Gastroesophageal sphincter (tissue), 4 donors: ENCODE results near the gene IFFO2. TPM values are rescaled to one million over a fixed set of nuclear protein-coding genes. Genes with fewer than 3 reads are reported as not detected.
A peak's percentile ranks its signal among the peaks of the same experiment; 100 is the strongest.

ENCODE experiments used
- ATAC-seq: fragments of 150-250 bp; one replicate; pipeline ENCODE4 v1.9.1; 2016; ENCODE audit warnings: mild to moderate bottlenecking, moderate library complexity
- H3K27ac ChIP-seq, 4 donors: fragments of 200-600 bp; sonication (generic) in 3 of 4; 1 replicate in 3 of 4; 2 replicates in 1 of 4; pipeline ENCODE4 v1.5.1; 2016 to 2019
- H3K27me3 ChIP-seq: fragments of 200-600 bp; sonication (generic); one replicate; pipeline ENCODE4 v1.5.1; 2019
- H3K36me3 ChIP-seq, 2 donors: fragments of 200-600 bp; sonication (generic); one replicate each; pipeline ENCODE4 v1.5.1; 2019; ENCODE audit warnings: control low read depth in 1 of 2
- H3K4me1 ChIP-seq, 3 donors: fragments of 200-600 bp; sonication (generic); 1 replicate in 2 of 3; 2 replicates in 1 of 3; pipeline ENCODE4 v1.5.1; 2016 to 2019; ENCODE audit warnings: control low read depth in 2 of 3
- H3K4me3 ChIP-seq, 2 donors: fragments of 200-600 bp; sonication (generic); one replicate each; pipeline ENCODE4 v1.5.1; 2019; ENCODE audit warnings: mild to moderate bottlenecking in 1 of 2, moderate library complexity in 1 of 2
- H3K9me3 ChIP-seq, 3 donors: fragments of 200-600 bp; sonication (generic); one replicate each; pipeline ENCODE4 v1.5.1; 2017 to 2019; ENCODE audit warnings: control low read depth in 2 of 3
- EP300 ChIP-seq: sonication (generic); formaldehyde crosslinking; IDR thresholded peaks from one replicate; pipeline ENCODE4 v1.6.1; 2017; ENCODE audit warnings: antibody characterized with exemption, mild to moderate bottlenecking
- POLR2A ChIP-seq, 2 donors: fragments of 450-650 bp; IDR thresholded peaks; one replicate each; pipeline ENCODE4 v1.6.1; 2017; ENCODE audit warnings: antibody characterized with exemption in 2 of 2, mild to moderate bottlenecking in 2 of 2, moderate library complexity in 1 of 2
- POLR2AphosphoS5 ChIP-seq: sonication (generic); formaldehyde crosslinking; IDR thresholded peaks from one replicate; pipeline ENCODE4 v1.6.1; 2017; ENCODE audit warnings: antibody characterized with exemption
- WGBS, 2 donors: methylation state at CpG; one replicate each; pipeline ENCODE4 v1.1.5; 2018; ENCODE audit warnings: low coverage in 1 of 2; 5-methylcytosine and 5-hydroxymethylcytosine counted together
- total RNA-seq, 4 donors: library from RNA; depleted of rRNA; stranded (reverse); fragments of >200 nt; gene quantifications; one replicate each; pipeline ENCODE4 v1.1.0, GENCODE V29; 2016
- TF ChIP-seq, protein P1 (sequence below), 4 experiments: fragments of 200-600 bp in 2 of 4; fragments of 450-650 bp in 2 of 4; sonication (generic) in 1 of 4; IDR thresholded peaks; one replicate each; pipeline ENCODE4 v1.5.1; 2017 to 2019; ENCODE audit warnings: antibody characterized with exemption in 4 of 4, mild to moderate bottlenecking in 2 of 4, moderate library complexity in 2 of 4

Gene IFFO2
- total RNA-seq, 4 donors from 2014 or later = 9.3 to 18.4 (median 12.7) TPM

GRCh38 chr1:18877282-18877681 is 79.2 kb downstream of the IFFO2 start:
- no peaks in the 10 kb centered on the region for H3K9me3 ChIP-seq
- TF ChIP-seq POLR2A (IDR thresholded peaks at IDR 0.05) (no peak), EP300 (no peak), POLR2AphosphoS5 (no peak)
- TF ChIP-seq, protein P1, sequence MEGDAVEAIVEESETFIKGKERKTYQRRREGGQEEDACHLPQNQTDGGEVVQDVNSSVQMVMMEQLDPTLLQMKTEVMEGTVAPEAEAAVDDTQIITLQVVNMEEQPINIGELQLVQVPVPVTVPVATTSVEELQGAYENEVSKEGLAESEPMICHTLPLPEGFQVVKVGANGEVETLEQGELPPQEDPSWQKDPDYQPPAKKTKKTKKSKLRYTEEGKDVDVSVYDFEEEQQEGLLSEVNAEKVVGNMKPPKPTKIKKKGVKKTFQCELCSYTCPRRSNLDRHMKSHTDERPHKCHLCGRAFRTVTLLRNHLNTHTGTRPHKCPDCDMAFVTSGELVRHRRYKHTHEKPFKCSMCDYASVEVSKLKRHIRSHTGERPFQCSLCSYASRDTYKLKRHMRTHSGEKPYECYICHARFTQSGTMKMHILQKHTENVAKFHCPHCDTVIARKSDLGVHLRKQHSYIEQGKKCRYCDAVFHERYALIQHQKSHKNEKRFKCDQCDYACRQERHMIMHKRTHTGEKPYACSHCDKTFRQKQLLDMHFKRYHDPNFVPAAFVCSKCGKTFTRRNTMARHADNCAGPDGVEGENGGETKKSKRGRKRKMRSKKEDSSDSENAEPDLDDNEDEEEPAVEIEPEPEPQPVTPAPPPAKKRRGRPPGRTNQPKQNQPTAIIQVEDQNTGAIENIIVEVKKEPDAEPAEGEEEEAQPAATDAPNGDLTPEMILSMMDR (IDR thresholded peaks at IDR 0.05) = no peak
- no peak overlapping the region for H3K27ac ChIP-seq
- H3K27me3 ChIP-seq = no peaks in the 10 kb centered on the region
- no peak overlapping the region for H3K4me3 ChIP-seq
- H3K36me3 ChIP-seq = peaks cover 0 to 44% of the 10 kb centered on the region in 2 donors
- peaks cover 0 to 13% (median 0%) of the 10 kb centered on the region in 3 donors for H3K4me1 ChIP-seq
- no peak for ATAC-seq
- WGBS, 2 donors = 100% methylated on average over 2 of the region's 35 CpGs; no CpG with 5 or more reads in 1 of the 2 donors

- TF ChIP-seq POLR2A (IDR thresholded peaks at IDR 0.05) (no peak), POLR2AphosphoS5 (no peak), EP300 (no peak)
- TF ChIP-seq, protein P1 (IDR thresholded peaks at IDR 0.05) = no peak
- no peak for ATAC-seq
- Histone ChIP-seq H3K9me3 (no peaks in the 10 kb centered on the region), H3K36me3 (peaks cover 0 to 42% of the 10 kb centered on the region in 2 donors), H3K4me1 (peaks cover 0 to 13% (median 0%) of the 10 kb centered on the region in 3 donors), H3K27ac (no peak overlapping the region), H3K4me3 (no peak overlapping the region), H3K27me3 (no peaks in the 10 kb centered on the region)
- WGBS, 2 donors = 79% methylated on average over 2 of the region's 10 CpGs; no CpG with 5 or more reads in 1 of the 2 donors
These were observed 80.3 kb downstream of the IFFO2 start for GRCh38 chr1:18876210-18876609.

DNA sequence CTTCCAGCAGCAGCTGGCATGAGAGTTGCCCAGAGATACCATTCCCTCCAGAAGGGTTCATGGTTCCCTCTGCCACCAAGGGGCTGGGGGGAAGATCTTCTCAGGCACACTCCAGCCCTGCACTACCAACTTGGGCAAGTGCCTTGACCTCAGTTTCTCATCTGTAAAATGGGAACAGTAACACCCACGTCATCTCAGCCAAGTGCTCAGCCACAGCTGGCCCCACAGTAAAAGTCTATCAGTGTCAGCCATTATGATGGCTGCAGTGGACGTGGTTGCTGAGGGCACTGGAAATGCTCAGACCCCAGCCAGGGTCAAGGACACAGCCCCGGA is 80.7 kb downstream of the IFFO2 start:
- Histone ChIP-seq H3K4me1 (peaks cover 0 to 13% (median 0%) of the 10 kb centered on the region in 3 donors), H3K27ac (no peak overlapping the region), H3K9me3 (no peaks in the 10 kb centered on the region), H3K4me3 (no peak overlapping the region), H3K27me3 (no peaks in the 10 kb centered on the region), H3K36me3 (peaks cover 0 to 38% of the 10 kb centered on the region in 2 donors)
- 80 to 100% methylated on average over 1 of the region's 3 CpGs for WGBS, 2 donors
- ATAC-seq = no peak
- TF ChIP-seq POLR2AphosphoS5 (no peak), POLR2A (IDR thresholded peaks at IDR 0.05) (no peak)
- TF ChIP-seq, protein P1 (IDR thresholded peaks at IDR 0.05) = no peak

DNA sequence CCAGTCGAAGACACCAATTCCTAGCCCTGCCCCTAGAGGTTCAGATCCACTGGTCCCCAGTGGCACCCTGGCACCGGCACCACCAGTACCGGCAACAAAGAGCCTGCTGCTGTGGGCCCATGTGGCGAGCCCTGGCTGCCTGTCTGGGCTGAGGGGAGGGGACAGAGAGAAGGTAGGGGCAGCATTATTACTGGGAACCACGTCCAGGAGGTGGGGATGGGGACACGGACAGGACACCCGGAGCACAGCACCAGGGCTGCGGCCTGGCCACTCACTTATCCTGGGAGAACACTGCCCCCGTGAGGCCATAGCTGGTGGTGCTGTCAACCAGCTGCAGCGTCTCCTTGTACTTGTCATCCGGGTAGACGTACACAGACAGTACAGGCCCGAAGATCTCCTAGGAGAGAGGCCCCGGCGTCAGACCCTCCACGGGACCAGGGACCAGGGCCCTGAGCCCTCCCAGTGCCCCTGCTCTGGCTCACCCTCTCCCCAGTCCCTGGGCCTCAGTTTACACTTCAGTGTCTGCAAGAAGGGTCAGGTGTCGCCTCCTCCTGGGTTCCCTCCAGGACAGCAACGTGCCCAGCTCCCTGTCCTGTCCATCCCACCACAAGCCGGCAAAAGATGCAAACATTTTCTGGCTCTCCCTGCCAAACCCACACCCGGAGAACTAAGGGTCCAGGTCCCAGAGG is 81.2 kb downstream of the IFFO2 start:
- H3K27ac ChIP-seq = no peak overlapping the region
- TF ChIP-seq POLR2A (IDR thresholded peaks at IDR 0.05) = no peak
- TF ChIP-seq, protein P1 (IDR thresholded peaks at IDR 0.05) = peak in 3 of 4 experiments; percentile 62 to 83 (median 76)
- H3K36me3 ChIP-seq = peaks cover 0 to 34% of the 10 kb centered on the region in 2 donors
- no peaks in the 10 kb centered on the region for H3K27me3 ChIP-seq
- 80% methylated on average over 1 of the region's 20 CpGs; no CpG with 5 or more reads in 1 of the 2 donors for WGBS, 2 donors
- H3K4me3 ChIP-seq = no peak overlapping the region
- H3K9me3 ChIP-seq = no peaks in the 10 kb centered on the region
- peaks cover 0 to 13% (median 0%) of the 10 kb centered on the region in 3 donors for H3K4me1 ChIP-seq
- ATAC-seq = peak; percentile 75

GRCh38 chr1:18874600-18874999 is 81.9 kb downstream of the IFFO2 start:
- Histone ChIP-seq H3K27me3 (no peaks in the 10 kb centered on the region), H3K4me3 (no peak overlapping the region), H3K27ac (no peak overlapping the region), H3K9me3 (no peaks in the 10 kb centered on the region), H3K4me1 (peaks cover 0 to 13% (median 0%) of the 10 kb centered on the region in 3 donors), H3K36me3 (peaks cover 0 to 34% of the 10 kb centered on the region in 2 donors)
- no peak for ATAC-seq
- no peak for TF ChIP-seq EP300
- TF ChIP-seq POLR2AphosphoS5 = no peak
- TF ChIP-seq POLR2A (IDR thresholded peaks at IDR 0.05) = no peak
- TF ChIP-seq, protein P1 (IDR thresholded peaks at IDR 0.05) = no peak
- 83% methylated on average over 2 of the region's 8 CpGs; no CpG with 5 or more reads in 1 of the 2 donors for WGBS, 2 donors
